GM21381 (cell line): ENCODE results near the gene CCDC138.

Source experiments
- ATAC-seq: cut with Tn5 transposase; IDR thresholded peaks from one replicate; pipeline ENCODE4 v1.9.1; 2021; ENCODE audit warnings: mild to moderate bottlenecking, moderate library complexity; ENCODE audit not compliant: unreplicated experiment

The CCDC138 gene

GRCh38 chr2:108825254-108825653 lies 38.7 kb downstream of the CCDC138 start:
- ATAC-seq: no peak

- no peak for ATAC-seq
Measured at GRCh38 chr2:108825736-108826135, 39.2 kb downstream of the CCDC138 start.

- no peak for ATAC-seq
Measured at GRCh38 chr2:108829578-108830310, 43.2 kb downstream of the CCDC138 start.

- no peak for ATAC-seq
Measured at GRCh38 chr2:108833219-108833618, 46.6 kb downstream of the CCDC138 start.

- ATAC-seq: no peak
Measured at GRCh38 chr2:108834620-108835019, 48.0 kb downstream of the CCDC138 start.

GRCh38 chr2:108835040-108835439 lies 48.5 kb downstream of the CCDC138 start:
- no peak for ATAC-seq

- no peak for ATAC-seq
Measured at GRCh38 chr2:108837198-108837597, 50.6 kb downstream of the CCDC138 start.

GRCh38 chr2:108841506-108841905 lies 54.9 kb downstream of the CCDC138 start:
- no peak for ATAC-seq

GRCh38 chr2:108845923-108846322 lies 59.4 kb downstream of the CCDC138 start:
- no peak for ATAC-seq

- ATAC-seq: no peak
Measured at GRCh38 chr2:108847000-108847399, 60.4 kb downstream of the CCDC138 start.

- ATAC-seq: no peak
Measured at GRCh38 chr2:108852375-108852774, 65.8 kb downstream of the CCDC138 start.

- ATAC-seq: no peak
Measured at GRCh38 chr2:108853421-108853820, 66.8 kb downstream of the CCDC138 start.

- ATAC-seq: no peak
Measured at GRCh38 chr2:108854484-108854883, 67.9 kb downstream of the CCDC138 start.

- no peak for ATAC-seq
Measured at GRCh38 chr2:108855194-108855593, 68.6 kb downstream of the CCDC138 start.

GRCh38 chr2:108858894-108859293 lies 72.3 kb downstream of the CCDC138 start:
- ATAC-seq: no peak

- ATAC-seq: no peak
Measured at GRCh38 chr2:108866041-108866440, 79.5 kb downstream of the CCDC138 start.

- ATAC-seq: no peak
Measured at GRCh38 chr2:108868911-108869310, 82.3 kb downstream of the CCDC138 start.

- ATAC-seq: no peak
Measured at GRCh38 chr2:108869542-108869941, 83.0 kb downstream of the CCDC138 start.

- ATAC-seq: no peak
Measured at GRCh38 chr2:108870069-108870644, 83.6 kb downstream of the CCDC138 start.

GRCh38 chr2:108877506-108877905 lies 90.9 kb downstream of the CCDC138 start:
- no peak for ATAC-seq

- no peak for ATAC-seq
Measured at GRCh38 chr2:108878276-108878675, 91.7 kb downstream of the CCDC138 start.

GRCh38 chr2:108884619-108885018 lies 98.0 kb downstream of the CCDC138 start:
- no peak for ATAC-seq

- no peak for ATAC-seq
Measured at GRCh38 chr2:108889907-108890306, 103.3 kb downstream of the CCDC138 start.
